GM12891 (cell line): ENCODE data around the gene CXCR6.

ENCODE experiments used
- PAX5 ChIP-seq: IDR thresholded peaks from 2 replicates; pipeline ENCODE4 v1.6.1; 2011; ENCODE audit warnings: low read length, moderate library complexity, mild to moderate bottlenecking; ENCODE audit not compliant: insufficient read depth, severe bottlenecking
- POLR2A ChIP-seq: IDR thresholded peaks from 2 replicates; pipeline ENCODE4 v1.6.1; 2011; ENCODE audit warnings: low read depth, low read length, control low read depth
- POLR2AphosphoS5 ChIP-seq: IDR thresholded peaks from 2 replicates; pipeline ENCODE4 v1.6.1; 2011; ENCODE audit warnings: low read depth, low read length, control low read depth
- POU2F2 ChIP-seq: IDR thresholded peaks from 2 replicates; pipeline ENCODE4 v1.6.1; 2011; ENCODE audit warnings: low read depth, mild to moderate bottlenecking, control low read depth, low read length, moderate library complexity
- SPI1 ChIP-seq: IDR thresholded peaks from 2 replicates; pipeline ENCODE4 v1.6.1; 2011; ENCODE audit warnings: low read depth, low read length, control low read depth
- TAF1 ChIP-seq: IDR thresholded peaks from 2 replicates; pipeline ENCODE4 v1.6.1; 2011; ENCODE audit warnings: low read depth, low read length, control low read depth

DNA sequence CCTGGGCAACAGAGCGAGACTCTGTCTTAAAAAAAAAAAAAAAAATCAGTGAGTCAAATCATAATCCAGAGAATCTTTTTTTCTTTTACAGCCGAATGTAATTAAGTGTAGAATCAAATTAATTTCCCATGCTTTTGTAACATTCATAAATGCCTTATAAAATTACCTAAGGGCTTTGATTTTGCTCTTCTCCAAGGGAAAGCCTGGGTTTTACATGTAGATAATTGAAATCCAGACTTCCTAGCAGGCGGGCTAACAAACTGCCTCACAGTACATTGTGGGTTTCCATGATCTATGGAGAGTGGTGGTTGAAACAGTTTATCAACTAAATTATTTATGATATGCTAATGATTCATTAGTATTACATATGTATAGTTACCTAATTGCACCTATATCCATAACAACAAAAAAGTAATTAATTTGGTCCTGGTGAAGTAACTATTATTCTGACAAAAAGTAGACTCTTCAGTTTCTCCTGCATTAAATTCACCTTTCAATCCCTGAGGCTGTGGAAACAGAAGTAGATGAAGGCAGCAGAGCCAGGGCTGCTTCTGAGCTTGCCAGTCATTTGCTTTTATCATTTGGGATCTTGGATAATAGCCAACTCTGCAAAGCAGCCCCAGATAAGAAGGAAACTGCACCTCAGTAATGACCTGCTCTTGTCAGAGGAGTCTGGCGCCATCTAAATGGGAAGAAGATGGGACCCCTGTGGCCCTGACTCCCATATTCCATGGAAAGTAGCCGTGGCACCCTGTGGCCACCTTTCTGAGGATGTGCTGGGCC, 47.4 kb upstream of the CXCR6 start:
- TF ChIP-seq POLR2AphosphoS5 (no peak), POLR2A (no peak), TAF1 (no peak), SPI1 (no peak), POU2F2 (no peak), PAX5 (no peak)
